NT2/D1 (cell line): ENCODE data around the gene IER3.

Experiments used
- SUZ12 ChIP-seq: IDR thresholded peaks from 2 replicates; pipeline ENCODE4 v1.6.1; 2011; ENCODE audit not compliant: insufficient read length, insufficient read depth; ENCODE audit errors: extremely low read depth
- ZNF274 ChIP-seq: IDR thresholded peaks from 2 replicates; pipeline ENCODE4 v1.6.1; 2011; ENCODE audit warnings: mild to moderate bottlenecking, low read depth, low read length

DNA sequence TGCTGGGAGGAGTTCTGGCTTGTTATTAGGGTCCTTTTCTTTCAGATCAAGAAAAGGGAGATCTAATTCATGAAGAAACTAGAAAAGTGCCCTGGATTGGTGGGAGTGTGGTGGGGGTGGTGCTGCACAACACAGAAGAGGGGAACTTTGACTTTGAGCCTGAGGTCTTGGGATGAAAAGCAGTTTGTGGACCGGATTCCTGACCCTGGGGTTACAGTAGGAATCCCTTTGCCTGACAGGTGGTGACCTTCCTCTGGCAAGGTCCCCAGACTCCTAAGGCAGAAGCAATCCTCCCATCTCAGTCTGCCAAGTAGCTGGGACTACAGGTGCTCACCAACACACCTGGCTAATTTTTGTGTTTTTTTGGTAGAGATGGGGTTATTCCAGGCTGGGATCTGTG is 45.3 kb upstream of the IER3 start:
- TF ChIP-seq SUZ12, result no peak
- no peak for TF ChIP-seq ZNF274
